Calu3 (cell line): ENCODE data around the gene PNMA1. TPM values are rescaled to one million over a fixed set of nuclear protein-coding genes. Genes with fewer than 3 reads are reported as not detected.

Experiments used
- BruUV-seq: library from RNA; stranded (reverse); fragments of 400-500 nt; replicated peaks from 2 replicates; lab custom pipeline; 2021; lab: Mats Ljungman, UMichigan
- CTCF ChIA-PET: fragments of 300-600 bp; sonication (Branson Sonifier 250); formaldehyde crosslinking; loops from one replicate; lab custom pipeline; 2022; ENCODE audit warnings: antibody characterized with exemption; lab: Charles Lee
- DNase-seq: peaks from one replicate; pipeline ENCODE4 v3.0.0; 2022
- H3K27ac Mint-ChIP-seq: one replicate; pipeline ENCODE4 v1.8.0; 2022; ENCODE audit warnings: mixed read lengths; ENCODE audit not compliant: unreplicated experiment
- H3K27me3 Mint-ChIP-seq: one replicate; pipeline ENCODE4 v1.8.0; 2022; ENCODE audit warnings: mixed read lengths; ENCODE audit not compliant: unreplicated experiment
- H3K36me3 Mint-ChIP-seq: one replicate; pipeline ENCODE4 v1.8.0; 2022; ENCODE audit warnings: mild to moderate bottlenecking, moderate library complexity, mixed read lengths; ENCODE audit not compliant: insufficient read depth, unreplicated experiment
- H3K4me1 Mint-ChIP-seq: one replicate; pipeline ENCODE4 v1.8.0; 2022; ENCODE audit warnings: mild to moderate bottlenecking, low read depth, mixed read lengths; ENCODE audit not compliant: unreplicated experiment
- H3K4me3 Mint-ChIP-seq: one replicate; pipeline ENCODE4 v1.8.0; 2022; ENCODE audit warnings: mild to moderate bottlenecking, low read depth, moderate library complexity, mixed read lengths; ENCODE audit not compliant: unreplicated experiment
- H3K9me3 Mint-ChIP-seq: one replicate; pipeline ENCODE4 v1.8.0; 2022; ENCODE audit warnings: low read depth, mixed read lengths; ENCODE audit not compliant: unreplicated experiment
- intact Hi-C: fragments of 100-400 bp; cut with micrococcal nuclease; formaldehyde crosslinking; loops from one replicate; pipeline ENCODE4 v1.10.0; 2022; ENCODE audit not compliant: unreplicated experiment
- total RNA-seq: library from RNA; stranded (reverse); gene quantifications from 2 replicates; pipeline ENCODE4 v1.2.3, GENCODE V29; 2022
- TF ChIP-seq, protein P1 (sequence below): fragments of 200-600 bp; IDR thresholded peaks from one replicate; pipeline ENCODE4 v1.8.0; 2022; ENCODE audit warnings: antibody characterized with exemption; ENCODE audit not compliant: unreplicated experiment

PNMA1 gene
- total RNA-seq, 1 experiment from 2014 or later = 37.2 TPM

GRCh38 chr14:73748858-73749357 is 34.7 kb upstream of the PNMA1 start:
- no peak overlapping the region for H3K27ac Mint-ChIP-seq
- peaks cover 19% of the 10 kb centered on the region for H3K36me3 Mint-ChIP-seq
- no peaks in the 10 kb centered on the region for H3K27me3 Mint-ChIP-seq
- no peaks in the 10 kb centered on the region for H3K9me3 Mint-ChIP-seq
- H3K4me1 Mint-ChIP-seq = peaks cover 71% of the 10 kb centered on the region
- no peak for DNase-seq
- CTCF ChIA-PET = interaction anchor here (0.9 kb wide), 1 partner anchor 9 kb away, joined by 3 read pairs; no protein-coding TSS in a partner anchor
- TF ChIP-seq, protein P1, sequence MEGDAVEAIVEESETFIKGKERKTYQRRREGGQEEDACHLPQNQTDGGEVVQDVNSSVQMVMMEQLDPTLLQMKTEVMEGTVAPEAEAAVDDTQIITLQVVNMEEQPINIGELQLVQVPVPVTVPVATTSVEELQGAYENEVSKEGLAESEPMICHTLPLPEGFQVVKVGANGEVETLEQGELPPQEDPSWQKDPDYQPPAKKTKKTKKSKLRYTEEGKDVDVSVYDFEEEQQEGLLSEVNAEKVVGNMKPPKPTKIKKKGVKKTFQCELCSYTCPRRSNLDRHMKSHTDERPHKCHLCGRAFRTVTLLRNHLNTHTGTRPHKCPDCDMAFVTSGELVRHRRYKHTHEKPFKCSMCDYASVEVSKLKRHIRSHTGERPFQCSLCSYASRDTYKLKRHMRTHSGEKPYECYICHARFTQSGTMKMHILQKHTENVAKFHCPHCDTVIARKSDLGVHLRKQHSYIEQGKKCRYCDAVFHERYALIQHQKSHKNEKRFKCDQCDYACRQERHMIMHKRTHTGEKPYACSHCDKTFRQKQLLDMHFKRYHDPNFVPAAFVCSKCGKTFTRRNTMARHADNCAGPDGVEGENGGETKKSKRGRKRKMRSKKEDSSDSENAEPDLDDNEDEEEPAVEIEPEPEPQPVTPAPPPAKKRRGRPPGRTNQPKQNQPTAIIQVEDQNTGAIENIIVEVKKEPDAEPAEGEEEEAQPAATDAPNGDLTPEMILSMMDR = no peak
- no peak overlapping the region for H3K4me3 Mint-ChIP-seq
- no TSS peak for BruUV-seq
- intact Hi-C loops = no loop called here

DNA sequence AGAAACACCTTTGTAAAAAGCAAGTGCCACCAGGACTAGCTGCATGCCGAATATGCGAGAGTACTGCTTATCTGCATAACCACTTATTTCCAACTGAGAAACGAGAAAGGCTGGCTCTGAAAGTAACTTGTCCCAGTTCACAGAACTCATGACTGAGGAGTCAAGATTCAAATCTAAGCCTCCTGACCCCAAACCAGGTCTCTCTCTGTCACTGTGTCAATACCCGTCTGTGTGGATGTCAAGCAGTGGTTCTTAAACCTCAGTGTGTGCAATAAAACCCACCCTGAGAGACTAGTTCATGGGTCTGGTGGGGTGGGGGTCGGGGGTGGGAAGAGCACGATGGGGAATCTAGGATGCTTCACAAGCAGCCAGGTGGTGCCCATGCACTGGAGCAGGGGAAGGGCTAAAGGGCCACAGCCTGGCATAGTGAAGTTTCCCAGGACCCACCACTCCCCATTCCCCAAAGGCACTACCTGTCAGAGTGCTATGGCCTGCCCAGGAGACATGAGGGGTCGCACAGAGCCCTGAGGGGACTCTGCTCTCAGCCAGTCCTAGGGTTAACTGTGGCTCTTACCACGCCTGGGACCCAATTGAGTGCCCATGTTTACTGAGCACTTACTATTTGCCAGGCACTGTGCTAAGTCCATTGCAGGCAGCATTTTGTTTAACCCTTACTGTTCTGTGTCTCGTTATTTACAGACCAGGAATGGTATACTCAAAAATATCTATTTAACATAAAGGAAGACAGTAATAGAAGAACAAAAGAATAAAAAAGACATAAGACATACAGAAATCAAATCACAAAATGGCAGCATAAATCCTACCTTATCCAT is 33.4 kb upstream of the PNMA1 start:
- CTCF ChIA-PET = interaction anchor here (1.0 kb wide), 1 partner anchor 39 kb away, joined by 3 read pairs; no protein-coding TSS in a partner anchor
- H3K36me3 Mint-ChIP-seq = peaks cover 13% of the 10 kb centered on the region
- H3K27ac Mint-ChIP-seq = no peak overlapping the region
- DNase-seq = no peak
- no peaks in the 10 kb centered on the region for H3K27me3 Mint-ChIP-seq
- no TSS peak for BruUV-seq
- no peak overlapping the region for H3K4me3 Mint-ChIP-seq
- TF ChIP-seq, protein P1 = no peak
- H3K9me3 Mint-ChIP-seq = no peaks in the 10 kb centered on the region
- peaks cover 72% of the 10 kb centered on the region for H3K4me1 Mint-ChIP-seq
- intact Hi-C loops = no loop called here

GRCh38 chr14:73746520-73747378 is 32.6 kb upstream of the PNMA1 start:
- CTCF ChIA-PET = interaction anchor here (0.6 to 1.2 kb wide), 3 partner anchors 23 to 83 kb away, joined by 3 to 7 read pairs (median 3); no protein-coding TSS in a partner anchor
- no peaks in the 10 kb centered on the region for H3K9me3 Mint-ChIP-seq
- BruUV-seq = no TSS peak
- no peak for DNase-seq
- intact Hi-C loops = no loop called here
- TF ChIP-seq, protein P1 = no peak
- H3K4me1 Mint-ChIP-seq = peaks cover 72% of the 10 kb centered on the region
- H3K4me3 Mint-ChIP-seq = no peak overlapping the region
- H3K36me3 Mint-ChIP-seq = peaks cover 15% of the 10 kb centered on the region
- no peaks in the 10 kb centered on the region for H3K27me3 Mint-ChIP-seq
- no peak overlapping the region for H3K27ac Mint-ChIP-seq
